HCT116 (cell line): ENCODE results near the gene CYP17A1. TPM values are rescaled to one million over a fixed set of nuclear protein-coding genes. Genes with fewer than 3 reads are reported as not detected.

Source experiments
- ATAC-seq: fragments of 200-7000 bp; cut with Tn5 transposase; 2 replicates; pipeline ENCODE4 v1.9.1; 2020; ENCODE audit warnings: mild to moderate bottlenecking, moderate library complexity
- BruUV-seq: library from RNA; stranded (reverse); fragments of 400-500 nt; replicated peaks from 2 replicates; lab custom pipeline; 2021; lab: Mats Ljungman, UMichigan
- CTCF ChIA-PET: fragments of 300-600 bp; sonication (Branson Sonifier 250); formaldehyde crosslinking; loops from one replicate; lab custom pipeline; 2021; ENCODE audit warnings: antibody characterized with exemption; lab: Charles Lee
- POLR2A ChIA-PET: fragments of 300-600, 350-600 bp; sonication (Branson Sonifier 250); formaldehyde crosslinking; loops from one replicate; lab custom pipeline; 2021; ENCODE audit warnings: antibody characterized with exemption; lab: Charles Lee
- RAD21 ChIA-PET, 2 experiments: fragments of 300-600 bp; sonication (Branson Sonifier 250); formaldehyde crosslinking; loops; one replicate each; lab custom pipeline; 2023; ENCODE audit warnings: low total read pairs in 2 of 2; ENCODE audit not compliant: uncharacterized antibody in 2 of 2, unreplicated experiment in 2 of 2, low non-redundant PET in 1 of 2; lab: Charles Lee
- DNase-seq: peaks from one replicate; pipeline ENCODE4 v3.0.0-alpha.2; 2010; ENCODE audit warnings: low read depth, low spot score
- H2AFZ ChIP-seq: fragments of 200-600 bp; shearing (Covaris generic), sonication (generic); 2 replicates; pipeline ENCODE4 v1.6.1; 2017; ENCODE audit warnings: low read depth, mixed run types, mixed read lengths, antibody characterized with exemption, low read length; ENCODE audit not compliant: poor library complexity, severe bottlenecking
- H3K27ac ChIP-seq: 2 replicates; pipeline ENCODE4 v1.5.1; 2012; ENCODE audit warnings: low read depth, low read length
- H3K27me3 ChIP-seq: fragments of 200-600 bp; sonication (generic); 2 replicates; pipeline ENCODE4 v1.6.1; 2016; ENCODE audit warnings: mixed run types, low read length, mixed read lengths; ENCODE audit not compliant: insufficient read depth
- H3K36me3 ChIP-seq, 2 experiments: fragments of 200-500 bp in 1 of 2; fragments of 200-600 bp in 1 of 2; sonication (Bioruptor generic) in 1 of 2; sonication (generic) in 1 of 2; 2 replicates each; pipeline versions ENCODE4 v1.5.1 to v1.6.1; 2014 to 2016; ENCODE audit warnings: low read length in 2 of 2, inconsistent platforms in 1 of 2, mixed read lengths in 1 of 2, mixed run types in 1 of 2; ENCODE audit not compliant: insufficient read depth in 2 of 2, control insufficient read depth in 1 of 2
- H3K4me1 ChIP-seq, 2 experiments: fragments of 200-600 bp in 1 of 2; sonication (generic) in 1 of 2; 2 replicates each; pipeline versions ENCODE4 v1.5.1 to v1.6.1; 2012 to 2017; ENCODE audit warnings: low read length in 2 of 2, inconsistent platforms in 1 of 2, mild to moderate bottlenecking in 1 of 2, mixed read lengths in 1 of 2, mixed run types in 1 of 2, moderate library complexity in 1 of 2; ENCODE audit not compliant: insufficient read depth in 2 of 2, control insufficient read depth in 1 of 2
- H3K4me2 ChIP-seq: fragments of 200-600 bp; sonication (generic); 2 replicates; pipeline ENCODE4 v1.6.1; 2017; ENCODE audit warnings: mixed run types, low read length, mixed read lengths
- H3K4me3 ChIP-seq, 2 experiments: fragments of 200-600 bp in 1 of 2; sonication (generic) in 1 of 2; replicated peaks in 1 of 2; 2 replicates each; pipeline ENCODE4 v1.5.1; 2011 to 2016; ENCODE audit warnings: low read length in 2 of 2, control low read depth in 1 of 2, low read depth in 1 of 2, mild to moderate bottlenecking in 1 of 2, mixed read lengths in 1 of 2, mixed run types in 1 of 2
- H3K79me2 ChIP-seq: fragments of 200-600 bp; sonication (generic); 2 replicates; pipeline ENCODE4 v1.6.1; 2017; ENCODE audit warnings: mild to moderate bottlenecking, mixed run types, low read length, moderate library complexity, mixed read lengths; ENCODE audit not compliant: insufficient read depth
- H3K9ac ChIP-seq: fragments of 200-600 bp; sonication (generic); 2 replicates; pipeline ENCODE4 v1.6.1; 2016; ENCODE audit warnings: low read length, mixed read lengths
- H3K9me2 ChIP-seq: fragments of 200-600 bp; sonication (generic), shearing (Covaris generic); 2 replicates; pipeline ENCODE4 v1.6.1; 2017; ENCODE audit warnings: mixed run types, mild to moderate bottlenecking, moderate library complexity; ENCODE audit not compliant: insufficient read depth
- H3K9me3 ChIP-seq, 2 experiments: fragments of 200-500 bp in 1 of 2; fragments of 200-600 bp in 1 of 2; sonication (Bioruptor generic) in 1 of 2; sonication (generic) in 1 of 2; 2 replicates each; pipeline ENCODE4 v1.6.1; 2014 to 2017; ENCODE audit warnings: low read length in 2 of 2, mixed read lengths in 2 of 2, inconsistent platforms in 1 of 2, low read depth in 1 of 2, mild to moderate bottlenecking in 1 of 2, mixed run types in 1 of 2, moderate library complexity in 1 of 2; ENCODE audit not compliant: control insufficient read depth in 1 of 2, insufficient read depth in 1 of 2
- H4K20me1 ChIP-seq: fragments of 200-600 bp; sonication (generic), shearing (Covaris generic); 2 replicates; pipeline ENCODE4 v1.6.1; 2017; ENCODE audit warnings: mixed run types, mild to moderate bottlenecking, moderate library complexity; ENCODE audit not compliant: insufficient read depth
- EGR1 ChIP-seq: IDR thresholded peaks from 2 replicates; pipeline ENCODE4 v1.6.1; 2012; ENCODE audit warnings: low read depth
- POLR2AphosphoS5 ChIP-seq: IDR thresholded peaks from 2 replicates; pipeline ENCODE4 v1.6.1; 2011; ENCODE audit warnings: mild to moderate bottlenecking, low read depth, low read length, moderate library complexity
- RAD21 ChIP-seq: IDR thresholded peaks from 2 replicates; pipeline ENCODE4 v1.6.1; 2012; ENCODE audit warnings: low read depth, mild to moderate bottlenecking
- REST ChIP-seq: IDR thresholded peaks from 2 replicates; pipeline ENCODE4 v1.6.1; 2012; ENCODE audit warnings: low read depth
- SP1 ChIP-seq: IDR thresholded peaks from 2 replicates; pipeline ENCODE4 v1.6.1; 2012; ENCODE audit warnings: low read depth
- SRF ChIP-seq: IDR thresholded peaks from 2 replicates; pipeline ENCODE4 v1.6.1; 2012; ENCODE audit warnings: low read depth
- YY1 ChIP-seq: IDR thresholded peaks from 2 replicates; pipeline ENCODE4 v1.6.1; 2011; ENCODE audit warnings: low read length, low read depth, moderate library complexity, mild to moderate bottlenecking; ENCODE audit not compliant: insufficient replicate concordance; ENCODE audit errors: extremely low read depth
- ZBTB33 ChIP-seq: IDR thresholded peaks from 2 replicates; pipeline ENCODE4 v1.6.1; 2011; ENCODE audit warnings: mild to moderate bottlenecking, low read length, moderate library complexity; ENCODE audit not compliant: insufficient replicate concordance; ENCODE audit errors: extremely low read depth
- ZNF274 ChIP-seq: fragments of 200-500 bp; sonication (Bioruptor generic); IDR thresholded peaks from 2 replicates; pipeline ENCODE4 v1.6.1; 2014; ENCODE audit warnings: mild to moderate bottlenecking, low read depth, low read length, inconsistent platforms
- intact Hi-C: fragments of 100-400 bp; cut with micrococcal nuclease; formaldehyde crosslinking; loops from 2 replicates; pipeline ENCODE4 v1.10.0; 2022
- total RNA-seq: library from RNA; stranded (reverse); gene quantifications from one replicate; pipeline ENCODE4 v1.2.1, GENCODE V29; 2021; ENCODE audit not compliant: unreplicated experiment
- TF ChIP-seq, protein P1 (sequence below), 3 experiments: fragments of 200-600 bp in 1 of 3; sonication (generic) in 1 of 3; IDR thresholded peaks in 2 of 3; conservative IDR thresholded peaks in 1 of 3; 2 replicates each; pipeline ENCODE4 v1.5.1; 2012 to 2017; ENCODE audit warnings: low read depth in 2 of 3, low read length in 2 of 3, antibody characterized with exemption in 1 of 3, borderline replicate concordance in 1 of 3, control low read depth in 1 of 3, mild to moderate bottlenecking in 1 of 3, mixed read lengths in 1 of 3, mixed run types in 1 of 3, moderate library complexity in 1 of 3; ENCODE audit not compliant: insufficient read depth in 1 of 3

Gene CYP17A1
- total RNA-seq, 1 experiment from 2014 or later = 4.0 TPM

DNA sequence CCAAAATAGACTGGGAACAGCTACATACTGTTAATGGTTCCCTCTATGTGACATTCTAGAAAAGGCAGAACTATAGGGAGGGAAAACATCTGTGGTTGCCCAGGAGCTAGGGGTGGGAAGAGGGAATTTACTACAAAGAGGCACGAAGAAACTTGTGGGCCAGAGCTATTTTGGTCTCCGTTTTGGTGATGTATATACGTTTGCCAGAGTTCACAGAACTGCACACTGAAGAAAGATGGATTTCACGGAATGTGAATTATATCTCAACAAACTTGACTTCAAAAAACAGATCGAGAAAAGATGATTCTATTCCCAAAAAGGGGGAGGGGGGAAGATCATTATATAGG is 31.7 kb upstream of the CYP17A1 start (continued):
- TF ChIP-seq, protein P1, sequence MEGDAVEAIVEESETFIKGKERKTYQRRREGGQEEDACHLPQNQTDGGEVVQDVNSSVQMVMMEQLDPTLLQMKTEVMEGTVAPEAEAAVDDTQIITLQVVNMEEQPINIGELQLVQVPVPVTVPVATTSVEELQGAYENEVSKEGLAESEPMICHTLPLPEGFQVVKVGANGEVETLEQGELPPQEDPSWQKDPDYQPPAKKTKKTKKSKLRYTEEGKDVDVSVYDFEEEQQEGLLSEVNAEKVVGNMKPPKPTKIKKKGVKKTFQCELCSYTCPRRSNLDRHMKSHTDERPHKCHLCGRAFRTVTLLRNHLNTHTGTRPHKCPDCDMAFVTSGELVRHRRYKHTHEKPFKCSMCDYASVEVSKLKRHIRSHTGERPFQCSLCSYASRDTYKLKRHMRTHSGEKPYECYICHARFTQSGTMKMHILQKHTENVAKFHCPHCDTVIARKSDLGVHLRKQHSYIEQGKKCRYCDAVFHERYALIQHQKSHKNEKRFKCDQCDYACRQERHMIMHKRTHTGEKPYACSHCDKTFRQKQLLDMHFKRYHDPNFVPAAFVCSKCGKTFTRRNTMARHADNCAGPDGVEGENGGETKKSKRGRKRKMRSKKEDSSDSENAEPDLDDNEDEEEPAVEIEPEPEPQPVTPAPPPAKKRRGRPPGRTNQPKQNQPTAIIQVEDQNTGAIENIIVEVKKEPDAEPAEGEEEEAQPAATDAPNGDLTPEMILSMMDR (IDR thresholded peaks at IDR 0.05 in 2 of 3, conservative IDR thresholded peaks at IDR 0.05 in 1 of 3; ENCODE audit: borderline replicate concordance in 1 of 3, insufficient read depth in 1 of 3, low read depth in 2 of 3, low read length in 2 of 3) = no peak
- no peak for TF ChIP-seq REST
- TF ChIP-seq SP1 = no peak
- no peak for TF ChIP-seq EGR1

DNA sequence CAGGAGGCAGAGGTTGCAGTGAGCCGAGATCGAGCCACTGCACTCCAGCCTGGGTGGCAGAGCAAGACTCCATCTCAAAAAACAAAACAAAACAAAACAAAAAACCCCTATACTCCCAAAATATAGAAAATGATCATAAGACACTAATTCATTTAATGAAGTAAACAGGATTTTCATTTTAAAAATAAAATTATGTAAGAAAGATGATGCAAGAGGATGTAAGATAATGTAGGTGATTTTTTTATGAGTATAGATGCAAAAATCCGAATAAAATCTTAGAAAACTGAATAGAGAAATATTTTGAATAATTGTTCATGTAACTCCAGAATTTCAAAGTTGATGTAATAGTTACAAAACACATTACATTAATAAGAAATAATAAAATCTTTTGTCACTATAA is 28.4 kb upstream of the CYP17A1 start:
- no peak overlapping the region for H3K4me3 ChIP-seq
- H4K20me1 ChIP-seq = no peaks in the 10 kb centered on the region; the same call in 1 of the 2 replicates
- RAD21 ChIA-PET = no interaction called here
- H3K4me1 ChIP-seq = peaks cover 0 to 5% of the 10 kb centered on the region in 2 experiments; a peak in 2 of 4 replicates
- TF ChIP-seq SRF (no peak), ZBTB33 (no peak), POLR2AphosphoS5 (no peak), ZNF274 (no peak), YY1 (no peak), RAD21 (no peak), SP1 (no peak)
- H3K79me2 ChIP-seq = no peaks in the 10 kb centered on the region
- peaks cover 0 to 1% of the 10 kb centered on the region in 2 experiments; a peak in 1 of 4 replicates for H3K36me3 ChIP-seq
- DNase-seq (no peak), ATAC-seq (no peak)
- H3K27me3 ChIP-seq = no peaks in the 10 kb centered on the region
- no peaks in the 10 kb centered on the region for H3K9me3 ChIP-seq
- intact Hi-C loops = no loop called here
- H3K9me2 ChIP-seq = no peaks in the 10 kb centered on the region
- CTCF ChIA-PET = interaction anchor here (1.1 to 1.4 kb wide), 3 partner anchors 36 to 204 kb away, joined by 3 to 9 read pairs (median 4); no protein-coding TSS in a partner anchor
- H3K27ac ChIP-seq = no peak overlapping the region
- no TSS peak for BruUV-seq
- no peak overlapping the region for H3K9ac ChIP-seq
- no peak overlapping the region for H2AFZ ChIP-seq
- POLR2A ChIA-PET = no interaction called here
- H3K4me2 ChIP-seq = no peak overlapping the region
